ENCODE data around the gene IRF4. TPM values are rescaled to one million over a fixed set of nuclear protein-coding genes. Genes with fewer than 3 reads are reported as not detected.

The IRF4 gene
- total RNA-seq, 2 donors from 2014 or later, result 554 to 602 TPM

DNA sequence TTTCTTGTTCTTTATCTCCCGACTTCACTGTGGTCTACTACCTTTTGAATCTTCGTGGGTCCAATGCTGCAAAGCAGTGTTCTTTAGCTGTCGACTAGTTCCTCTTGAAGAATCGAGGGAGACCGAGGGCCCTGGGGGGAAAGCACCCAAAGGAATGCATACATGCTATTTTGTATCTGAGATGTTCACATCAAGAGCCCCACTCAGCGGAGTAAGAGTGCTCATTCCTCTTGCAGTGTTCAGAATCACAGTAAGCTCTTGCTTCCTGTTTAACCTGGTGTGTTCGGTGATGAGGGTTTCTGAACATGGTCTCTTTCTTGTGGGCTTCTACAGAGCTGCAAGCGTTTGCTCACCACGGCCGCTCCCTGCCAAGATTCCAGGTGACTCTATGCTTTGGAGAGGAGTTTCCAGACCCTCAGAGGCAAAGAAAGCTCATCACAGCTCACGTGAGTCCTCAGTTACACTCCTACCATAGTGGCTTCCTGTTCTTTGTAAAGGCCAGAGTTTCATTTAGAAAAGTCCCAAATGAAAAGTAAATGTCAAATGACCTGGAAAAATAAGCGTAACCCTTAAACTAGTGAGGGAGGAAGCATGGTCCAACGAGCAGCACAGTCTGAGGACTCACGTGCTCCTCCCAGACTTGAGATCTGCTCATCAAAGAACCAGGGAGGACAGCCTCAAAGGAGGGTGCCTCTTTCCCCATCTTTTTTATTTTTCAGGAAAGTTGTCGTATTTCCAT is 13.3 kb downstream of the IRF4 start:
- peaks cover 97% of the 10 kb centered on the region for H3K4me1 Mint-ChIP-seq (ENCODE audit: low read depth)
- peak in 1 of 2 donors; percentile 48 for DNase-seq
- peak overlapping the region; percentile 97 for H3K27ac Mint-ChIP-seq
- peak; percentile 5 to 17 for ATAC-seq (replicated peaks in 1 of 2)
- peaks cover 56 to 88% of the 10 kb centered on the region in 2 donors for H3K36me3 Mint-ChIP-seq (ENCODE audit: insufficient read depth in 2 of 2)
- H3K9me3 Mint-ChIP-seq, result no peaks in the 10 kb centered on the region
- peak overlapping the region; percentile 83 to 92 for H3K4me3 Mint-ChIP-seq
- H3K27me3 Mint-ChIP-seq (ENCODE audit: low read depth), result no peaks in the 10 kb centered on the region

DNA sequence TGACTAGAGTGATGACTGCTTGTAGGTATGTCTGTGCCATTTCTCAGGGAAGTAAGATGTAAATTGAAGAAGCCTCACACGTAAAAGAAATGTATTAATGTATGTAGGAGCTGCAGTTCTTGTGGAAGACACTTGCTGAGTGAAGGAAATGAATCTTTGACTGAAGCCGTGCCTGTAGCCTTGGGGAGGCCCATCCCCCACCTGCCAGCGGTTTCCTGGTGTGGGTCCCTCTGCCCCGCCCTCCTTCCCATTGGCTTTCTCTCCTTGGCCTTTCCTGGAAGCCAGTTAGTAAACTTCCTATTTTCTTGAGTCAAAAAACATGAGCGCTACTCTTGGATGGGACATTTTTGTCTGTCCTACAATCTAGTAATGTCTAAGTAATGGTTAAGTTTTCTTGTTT is 16.6 kb downstream of the IRF4 start:
- Mint-ChIP-seq H3K4me3 (peak overlapping the region in 1 of 2 donors; percentile 30), H3K27me3 (ENCODE audit: low read depth) (no peaks in the 10 kb centered on the region), H3K9me3 (no peaks in the 10 kb centered on the region), H3K36me3 (ENCODE audit: insufficient read depth in 2 of 2) (peaks cover 47 to 71% of the 10 kb centered on the region in 2 donors), H3K4me1 (ENCODE audit: low read depth) (peaks cover 96% of the 10 kb centered on the region), H3K27ac (peak overlapping the region; percentile 77)
- DNase-seq, result no peak
- no peak for ATAC-seq (replicated peaks in 1 of 2)

DNA sequence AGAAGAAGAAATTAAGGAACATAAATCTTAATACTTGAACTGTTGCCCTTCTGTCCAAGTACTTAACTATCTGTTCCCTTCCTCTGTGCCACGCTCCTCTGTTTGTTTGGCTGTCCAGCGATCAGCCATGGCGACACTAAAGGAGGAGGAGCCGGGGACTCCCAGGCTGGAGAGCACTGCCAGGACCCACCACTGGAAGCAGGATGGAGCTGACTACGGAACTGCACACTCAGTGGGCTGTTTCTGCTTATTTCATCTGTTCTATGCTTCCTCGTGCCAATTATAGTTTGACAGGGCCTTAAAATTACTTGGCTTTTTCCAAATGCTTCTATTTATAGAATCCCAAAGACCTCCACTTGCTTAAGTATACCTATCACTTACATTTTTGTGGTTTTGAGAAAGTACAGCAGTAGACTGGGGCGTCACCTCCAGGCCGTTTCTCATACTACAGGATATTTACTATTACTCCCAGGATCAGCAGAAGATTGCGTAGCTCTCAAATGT is 17.1 kb downstream of the IRF4 start:
- Mint-ChIP-seq H3K9me3 (no peaks in the 10 kb centered on the region), H3K27me3 (ENCODE audit: low read depth) (no peaks in the 10 kb centered on the region), H3K27ac (peak overlapping the region; percentile 77), H3K4me3 (peak overlapping the region in 1 of 2 donors; percentile 22), H3K36me3 (ENCODE audit: insufficient read depth in 2 of 2) (peaks cover 42 to 67% of the 10 kb centered on the region in 2 donors), H3K4me1 (ENCODE audit: low read depth) (peaks cover 92% of the 10 kb centered on the region)
- ATAC-seq (replicated peaks in 1 of 2), result no peak
- no peak for DNase-seq

DNA sequence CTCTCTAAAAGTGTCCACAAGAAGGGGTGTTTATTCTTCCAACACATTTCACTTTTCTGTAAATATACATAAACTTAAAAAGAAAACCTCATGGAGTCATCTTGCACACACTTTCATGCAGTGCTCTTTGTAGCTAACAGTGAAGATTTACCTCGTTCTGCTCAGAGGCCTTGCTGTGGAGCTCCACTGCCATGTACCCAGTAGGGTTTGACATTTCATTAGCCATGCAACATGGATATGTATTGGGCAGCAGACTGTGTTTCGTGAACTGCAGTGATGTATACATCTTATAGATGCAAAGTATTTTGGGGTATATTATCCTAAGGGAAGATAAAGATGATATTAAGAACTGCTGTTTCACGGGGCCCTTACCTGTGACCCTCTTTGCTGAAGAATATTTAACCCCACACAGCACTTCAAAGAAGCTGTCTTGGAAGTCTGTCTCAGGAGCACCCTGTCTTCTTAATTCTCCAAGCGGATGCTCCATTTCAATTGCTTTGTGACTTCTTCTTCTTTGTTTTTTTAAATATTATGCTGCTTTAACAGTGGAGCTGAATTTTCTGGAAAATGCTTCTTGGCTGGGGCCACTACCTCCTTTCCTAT is 17.9 kb downstream of the IRF4 start:
- Mint-ChIP-seq H3K4me3 (peak overlapping the region in 1 of 2 donors; percentile 5), H3K27me3 (ENCODE audit: low read depth) (no peaks in the 10 kb centered on the region), H3K4me1 (ENCODE audit: low read depth) (peaks cover 83% of the 10 kb centered on the region), H3K9me3 (peaks cover 0 to 1% of the 10 kb centered on the region in 2 donors), H3K27ac (peak overlapping the region; percentile 66), H3K36me3 (ENCODE audit: insufficient read depth in 2 of 2) (peaks cover 35 to 66% of the 10 kb centered on the region in 2 donors)
- DNase-seq (no peak), ATAC-seq (replicated peaks in 1 of 2) (no peak)

DNA sequence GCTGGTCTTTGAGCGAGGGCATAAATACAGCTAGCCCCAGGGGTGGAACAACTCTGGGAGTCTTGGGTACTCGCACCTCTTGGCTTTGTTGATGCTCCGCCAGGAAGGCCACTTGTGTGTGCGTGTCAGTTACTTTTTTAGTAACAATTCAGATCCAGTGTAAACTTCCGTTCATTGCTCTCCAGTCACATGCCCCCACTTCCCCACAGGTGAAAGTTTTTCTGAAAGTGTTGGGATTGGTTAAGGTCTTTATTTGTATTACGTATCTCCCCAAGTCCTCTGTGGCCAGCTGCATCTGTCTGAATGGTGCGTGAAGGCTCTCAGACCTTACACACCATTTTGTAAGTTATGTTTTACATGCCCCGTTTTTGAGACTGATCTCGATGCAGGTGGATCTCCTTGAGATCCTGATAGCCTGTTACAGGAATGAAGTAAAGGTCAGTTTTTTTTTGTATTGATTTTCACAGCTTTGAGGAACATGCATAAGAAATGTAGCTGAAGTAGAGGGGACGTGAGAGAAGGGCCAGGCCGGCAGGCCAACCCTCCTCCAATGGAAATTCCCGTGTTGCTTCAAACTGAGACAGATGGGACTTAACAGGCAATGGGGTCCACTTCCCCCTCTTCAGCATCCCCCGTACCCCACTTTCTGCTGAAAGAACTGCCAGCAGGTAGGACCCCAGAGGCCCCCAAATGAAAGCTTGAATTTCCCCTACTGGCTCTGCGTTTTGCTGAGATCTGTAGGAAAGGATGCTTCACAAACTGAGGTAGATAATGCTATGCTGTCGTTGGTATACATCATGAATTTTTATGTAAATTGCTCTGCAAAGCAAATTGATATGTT is 19.2 kb downstream of the IRF4 start:
- H3K4me3 Mint-ChIP-seq, result peak overlapping the region in 1 of 2 donors; percentile 22
- H3K9me3 Mint-ChIP-seq, result peaks cover 7 to 10% of the 10 kb centered on the region in 2 donors
- DNase-seq, result no peak
- peak overlapping the region; percentile 66 for H3K27ac Mint-ChIP-seq
- peaks cover 35 to 61% of the 10 kb centered on the region in 2 donors for H3K36me3 Mint-ChIP-seq (ENCODE audit: insufficient read depth in 2 of 2)
- H3K4me1 Mint-ChIP-seq (ENCODE audit: low read depth), result peaks cover 70% of the 10 kb centered on the region
- H3K27me3 Mint-ChIP-seq (ENCODE audit: low read depth), result no peaks in the 10 kb centered on the region
- no peak for ATAC-seq (replicated peaks in 1 of 2)

DNA sequence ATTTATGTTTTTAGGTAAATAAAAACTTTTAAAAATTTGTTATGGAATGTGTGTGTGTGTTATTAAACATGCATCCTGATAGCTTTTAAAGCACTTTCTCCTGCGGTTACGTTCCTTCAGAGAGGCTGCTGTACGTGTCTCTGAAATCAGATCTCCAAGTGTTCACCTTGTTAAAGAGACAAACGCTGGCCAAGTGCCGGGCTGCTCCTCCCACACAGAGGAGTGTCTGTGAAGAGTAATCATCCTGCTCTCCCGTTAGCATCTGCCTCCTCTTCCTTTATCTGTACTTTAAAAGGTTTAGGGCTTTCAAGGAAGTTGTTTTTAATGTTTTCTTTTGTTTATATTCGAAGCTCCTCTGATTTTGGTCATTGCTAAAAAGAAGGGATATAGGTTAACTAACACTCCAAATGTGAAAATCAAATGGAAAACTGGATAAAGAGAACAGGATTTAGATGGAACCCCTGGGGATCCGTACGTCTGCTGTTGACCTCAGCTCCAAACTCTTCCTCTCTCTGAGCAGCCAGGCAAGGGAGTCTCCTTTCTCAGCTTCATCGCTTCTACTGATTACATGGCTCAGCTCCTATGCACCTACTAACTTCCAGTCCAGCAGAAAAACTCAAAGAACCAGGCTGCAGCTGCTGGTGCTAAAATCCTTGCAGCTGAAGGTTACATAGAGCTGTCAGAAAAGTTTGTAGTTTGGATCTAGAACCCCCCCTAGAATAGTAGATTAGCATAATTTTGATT is 20.0 kb downstream of the IRF4 start:
- ATAC-seq (replicated peaks in 1 of 2) (peak in 1 of 2 donors; percentile 7), DNase-seq (no peak)
- peaks cover 62% of the 10 kb centered on the region for H3K4me1 Mint-ChIP-seq (ENCODE audit: low read depth)

DNA sequence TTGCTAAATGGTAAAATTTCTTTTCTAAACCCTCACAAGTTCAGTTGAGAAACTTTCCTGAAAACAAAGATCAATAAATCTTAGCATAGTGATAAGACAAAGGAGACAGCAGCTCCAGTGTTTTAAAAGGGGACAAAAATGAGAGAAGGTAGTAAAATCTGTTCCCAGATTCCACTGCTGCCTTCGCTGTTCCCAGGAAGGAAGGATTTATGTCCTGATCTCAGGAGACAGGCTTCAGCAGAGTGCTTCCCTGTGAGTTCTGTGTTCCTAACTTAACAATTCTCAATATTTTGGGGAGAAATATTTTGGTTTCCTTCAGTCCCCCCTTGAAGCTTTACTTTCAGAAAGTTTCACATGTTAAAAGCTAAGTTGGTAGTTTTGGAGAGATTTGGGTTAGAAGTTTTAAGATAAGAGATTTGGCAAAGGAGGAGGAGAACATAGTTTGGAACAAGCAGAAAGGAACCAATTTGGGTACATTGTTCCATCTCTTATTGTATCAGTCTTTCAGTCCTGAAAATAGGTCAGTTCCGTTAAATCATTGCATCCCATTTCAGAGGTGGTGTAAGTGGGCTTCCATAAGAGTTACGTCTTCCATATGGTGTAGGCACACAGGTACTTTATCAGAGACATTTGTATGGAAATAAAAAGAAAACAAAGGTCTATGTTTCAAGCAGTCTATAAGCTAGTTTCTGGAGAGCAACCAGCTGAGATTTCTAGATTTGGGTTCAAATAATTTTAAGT is 20.8 kb downstream of the IRF4 start:
- peaks cover 7 to 10% of the 10 kb centered on the region in 2 donors for H3K9me3 Mint-ChIP-seq
- H3K27me3 Mint-ChIP-seq (ENCODE audit: low read depth), result no peaks in the 10 kb centered on the region
- peak overlapping the region; percentile 47 for H3K27ac Mint-ChIP-seq
- peaks cover 62% of the 10 kb centered on the region for H3K4me1 Mint-ChIP-seq (ENCODE audit: low read depth)
- peak overlapping the region in 1 of 2 donors; percentile 3 for H3K4me3 Mint-ChIP-seq
- H3K36me3 Mint-ChIP-seq (ENCODE audit: insufficient read depth in 2 of 2), result peaks cover 29 to 55% of the 10 kb centered on the region in 2 donors
- no peak for ATAC-seq (replicated peaks in 1 of 2)
- DNase-seq, result no peak

More for the DNA sequence above, 20.0 kb downstream of the IRF4 start:
- Mint-ChIP-seq H3K4me3 (peak overlapping the region; percentile 4 to 27), H3K36me3 (ENCODE audit: insufficient read depth in 2 of 2) (peaks cover 33 to 62% of the 10 kb centered on the region in 2 donors), H3K27me3 (ENCODE audit: low read depth) (no peaks in the 10 kb centered on the region), H3K9me3 (peaks cover 7 to 10% of the 10 kb centered on the region in 2 donors), H3K27ac (peak overlapping the region; percentile 66)

DNA sequence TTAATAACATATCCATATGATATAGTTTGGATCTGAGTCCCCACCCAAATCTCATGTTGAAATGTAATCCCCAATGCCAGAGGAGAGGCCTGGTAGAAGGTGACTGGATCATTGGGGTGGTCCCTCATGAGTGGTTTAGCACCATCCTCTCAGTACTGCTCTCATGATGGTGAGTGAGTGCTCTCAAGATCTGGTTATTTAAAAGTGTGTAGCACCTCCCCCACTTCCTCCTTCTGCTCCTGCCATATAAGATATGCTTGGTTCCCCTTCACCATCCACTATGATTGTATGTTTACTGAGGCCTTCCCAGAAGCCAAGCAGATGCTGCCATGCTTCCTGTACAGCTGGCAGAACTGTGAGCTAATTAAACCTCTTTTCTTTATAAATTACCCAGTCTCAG is 22.9 kb downstream of the IRF4 start:
- Mint-ChIP-seq H3K36me3 (ENCODE audit: insufficient read depth in 2 of 2) (peaks cover 15 to 37% of the 10 kb centered on the region in 2 donors), H3K9me3 (peaks cover 7 to 10% of the 10 kb centered on the region in 2 donors), H3K27ac (peak overlapping the region; percentile 70), H3K27me3 (ENCODE audit: low read depth) (no peaks in the 10 kb centered on the region), H3K4me1 (ENCODE audit: low read depth) (peaks cover 48% of the 10 kb centered on the region), H3K4me3 (no peak overlapping the region)
- ATAC-seq (replicated peaks in 1 of 2), result peak; percentile 37 to 39
- DNase-seq, result no peak

DNA sequence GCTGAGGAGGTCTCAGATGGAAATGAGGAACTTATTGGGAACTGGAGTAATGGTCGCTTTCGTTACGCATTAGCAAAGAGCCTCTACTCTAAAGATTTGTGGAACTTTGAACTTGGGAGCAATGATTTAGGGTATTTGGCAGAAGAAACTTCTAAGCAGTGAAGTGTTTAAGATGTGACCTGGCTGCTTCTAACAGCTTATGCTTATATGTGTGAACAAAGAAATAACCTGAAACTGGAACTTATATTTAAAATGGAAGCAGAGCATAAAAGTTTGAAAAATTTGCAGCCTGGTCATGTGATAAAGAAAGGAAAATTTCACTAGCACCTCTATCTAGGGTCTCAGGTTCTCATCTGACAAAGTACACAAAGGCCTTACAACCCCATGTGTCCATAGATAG is 23.5 kb downstream of the IRF4 start:
- DNase-seq (no peak), ATAC-seq (replicated peaks in 1 of 2) (no peak)
- peak overlapping the region; percentile 70 for H3K27ac Mint-ChIP-seq
- H3K36me3 Mint-ChIP-seq (ENCODE audit: insufficient read depth in 2 of 2), result peaks cover 15 to 30% of the 10 kb centered on the region in 2 donors
- H3K4me3 Mint-ChIP-seq, result no peak overlapping the region
- H3K9me3 Mint-ChIP-seq, result peaks cover 7 to 10% of the 10 kb centered on the region in 2 donors
- peaks cover 48% of the 10 kb centered on the region for H3K4me1 Mint-ChIP-seq (ENCODE audit: low read depth)
- H3K27me3 Mint-ChIP-seq (ENCODE audit: low read depth), result no peaks in the 10 kb centered on the region

DNA sequence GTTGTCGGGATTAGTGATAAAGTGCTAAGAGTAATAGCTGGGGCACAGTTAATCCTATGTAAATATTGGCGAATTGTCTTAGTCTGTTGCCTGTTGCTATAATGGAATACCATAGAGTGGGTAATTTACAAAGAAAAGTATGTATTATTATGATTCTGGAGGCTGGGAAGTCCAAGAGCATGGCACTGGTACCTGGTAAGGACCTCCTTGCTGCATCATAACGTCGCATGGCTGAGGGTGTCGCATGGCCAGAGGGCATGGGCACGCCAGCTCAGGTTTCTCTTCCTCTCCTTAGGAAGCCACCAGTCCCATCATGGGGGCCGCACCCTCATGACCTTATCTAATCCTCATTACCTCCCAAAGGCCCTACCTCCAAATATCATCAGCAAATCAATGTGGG is 29.7 kb downstream of the IRF4 start:
- peaks cover 2 to 6% of the 10 kb centered on the region in 2 donors for H3K9me3 Mint-ChIP-seq
- H3K4me3 Mint-ChIP-seq, result no peak overlapping the region
- H3K4me1 Mint-ChIP-seq (ENCODE audit: low read depth), result peaks cover 48% of the 10 kb centered on the region
- no peaks in the 10 kb centered on the region for H3K27me3 Mint-ChIP-seq (ENCODE audit: low read depth)
- peaks cover 3 to 7% of the 10 kb centered on the region in 2 donors for H3K36me3 Mint-ChIP-seq (ENCODE audit: insufficient read depth in 2 of 2)
- no peak for ATAC-seq (replicated peaks in 1 of 2)
- no peak overlapping the region for H3K27ac Mint-ChIP-seq
- DNase-seq, result no peak

DNA sequence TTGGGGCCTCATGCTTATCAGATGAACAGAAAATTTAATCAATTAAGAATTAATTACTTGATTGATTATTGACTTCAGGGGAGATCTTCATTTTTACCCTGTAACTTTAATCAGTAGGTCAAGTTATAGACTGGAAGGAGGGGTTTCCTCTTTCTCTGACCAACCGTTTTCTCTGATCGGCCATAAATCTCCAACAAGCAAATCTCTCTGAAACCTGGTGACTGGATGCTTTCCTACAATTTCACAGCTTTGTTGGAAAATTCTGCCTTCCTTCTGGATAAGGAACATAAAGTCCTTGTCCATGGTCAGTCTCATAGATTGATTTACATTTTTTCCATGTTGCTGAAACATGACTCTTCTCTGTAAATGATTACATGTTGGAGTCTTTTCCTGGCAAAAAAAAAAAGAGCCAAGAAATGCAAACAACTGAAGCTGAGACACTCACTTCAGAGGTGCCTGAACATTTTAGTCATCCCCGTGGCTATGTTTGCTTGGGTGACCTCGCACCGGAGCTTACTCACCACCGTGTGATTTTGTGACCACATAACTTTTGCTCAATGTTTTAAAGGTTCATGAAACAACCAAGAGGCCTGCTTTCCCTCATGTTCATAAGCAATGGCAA is 31.0 kb downstream of the IRF4 start:
- Mint-ChIP-seq H3K36me3 (ENCODE audit: insufficient read depth in 2 of 2) (peaks cover 3 to 7% of the 10 kb centered on the region in 2 donors), H3K27me3 (ENCODE audit: low read depth) (no peaks in the 10 kb centered on the region), H3K9me3 (peaks cover 2 to 6% of the 10 kb centered on the region in 2 donors), H3K27ac (peak overlapping the region; percentile 67), H3K4me3 (peak overlapping the region in 1 of 2 donors; percentile 63), H3K4me1 (ENCODE audit: low read depth) (peaks cover 47% of the 10 kb centered on the region)
- DNase-seq (peak; percentile 78 to 83), ATAC-seq (replicated peaks in 1 of 2) (peak; percentile 99)

Measured in activated T-cell treated with anti-CD3 and anti-CD28 coated beads, Interleukin-2, amount 50 U/mL, for 72 hours (primary cell).